ENCODE data around the gene MEIOSIN. TPM values are rescaled to one million over a fixed set of nuclear protein-coding genes. Genes with fewer than 3 reads are reported as not detected.
A peak's percentile ranks its signal among the peaks of the same experiment; 100 is the strongest.

Gene MEIOSIN
- total RNA-seq, 2 donors from 2014 or later = not detected

- intact Hi-C loops (cut with DNase I) = no loop called here
- DNase-seq (ENCODE audit: low spot score) = no peak
These were observed 29.8 kb downstream of the MEIOSIN start for GRCh38 chr19:45762870-45763631.

- intact Hi-C loops (cut with DNase I) = no loop called here
- DNase-seq (ENCODE audit: low spot score) = no peak
These were observed 30.6 kb downstream of the MEIOSIN start for GRCh38 chr19:45763691-45764294.

- DNase-seq (ENCODE audit: low spot score) = no peak
- intact Hi-C loops (cut with DNase I) = no loop called here
These were observed 31.2 kb downstream of the MEIOSIN start for GRCh38 chr19:45764475-45764874.

GRCh38 chr19:45764945-45765701 is 31.9 kb downstream of the MEIOSIN start:
- no peak for DNase-seq (ENCODE audit: low spot score)
- intact Hi-C loops (cut with DNase I) = no loop called here

GRCh38 chr19:45765702-45766295 is 32.6 kb downstream of the MEIOSIN start:
- intact Hi-C loops (cut with DNase I) = no loop called here
- DNase-seq (ENCODE audit: low spot score) = no peak

- intact Hi-C loops (cut with DNase I) = no loop called here
- DNase-seq (ENCODE audit: low spot score) = no peak
These were observed 33.1 kb downstream of the MEIOSIN start for GRCh38 chr19:45766296-45766868.

- intact Hi-C loops (cut with DNase I) = no loop called here
- DNase-seq (ENCODE audit: low spot score) = peak; percentile 88
These were observed 33.7 kb downstream of the MEIOSIN start for GRCh38 chr19:45766869-45767346.

GRCh38 chr19:45767410-45767880 is 34.2 kb downstream of the MEIOSIN start:
- DNase-seq (ENCODE audit: low spot score) = peak; percentile 93
- intact Hi-C loops (cut with DNase I) = no loop called here

- intact Hi-C loops (cut with DNase I) = no loop called here
- DNase-seq (ENCODE audit: low spot score) = peak; percentile 87
These were observed 34.8 kb downstream of the MEIOSIN start for GRCh38 chr19:45767881-45768654.

- peak; percentile 88 for DNase-seq (ENCODE audit: low spot score)
- intact Hi-C loops (cut with DNase I) = no loop called here
These were observed 35.4 kb downstream of the MEIOSIN start for GRCh38 chr19:45768655-45768983.

- intact Hi-C loops (cut with DNase I) = no loop called here
These were observed 35.9 kb downstream of the MEIOSIN start, which contains the start of gene SIX5 for GRCh38 chr19:45768984-45769782. Gene SIX5, minus strand, starts transcription at chr19:45769252. Its CDS starts 408 bp downstream, at chr19:45768844.

GRCh38 chr19:45769821-45770191 is 36.6 kb downstream of the MEIOSIN start:
- peak; percentile 90 for DNase-seq (ENCODE audit: low spot score)
- intact Hi-C loops (cut with DNase I) = no loop called here

More at GRCh38 chr19:45768984-45769782, 35.9 kb downstream of the MEIOSIN start, which contains the start of gene SIX5:
- peak; percentile 99 for DNase-seq (ENCODE audit: low spot score)

GRCh38 chr19:45770192-45771101 is 37.2 kb downstream of the MEIOSIN start:
- intact Hi-C loops (cut with DNase I) = no loop called here
- DNase-seq (ENCODE audit: low spot score) = peak; percentile 97

GRCh38 chr19:45771311-45771933 is 38.2 kb downstream of the MEIOSIN start:
- intact Hi-C loops (cut with DNase I) = no loop called here

GRCh38 chr19:45772130-45772840 is 39.0 kb downstream of the MEIOSIN start:
- no peak for DNase-seq (ENCODE audit: low spot score)
- intact Hi-C loops (cut with DNase I) = no loop called here

More at GRCh38 chr19:45771311-45771933, 38.2 kb downstream of the MEIOSIN start:
- no peak for DNase-seq (ENCODE audit: low spot score)

- intact Hi-C loops (cut with DNase I) = no loop called here
- DNase-seq (ENCODE audit: low spot score) = no peak
These were observed 39.7 kb downstream of the MEIOSIN start for GRCh38 chr19:45772912-45773311.
